Stimulated activated CD8-positive, alpha-beta memory T cell treated with anti-CD3 and anti-CD28 coated beads, Interleukin-7, amount 100 ng/mL, for 24 hours (primary cell): Measurements from ENCODE around the gene AGPAT2.

Source experiments
- DNase-seq: peaks from one replicate; pipeline ENCODE4 v3.0.0-alpha.2; 2020; ENCODE audit warnings: low read depth

AGPAT2 gene

GRCh38 chr9:136687721-136688223, 515 bp upstream of the AGPAT2 start:
- DNase-seq = no peak

- no peak for DNase-seq
Measured at GRCh38 chr9:136686534-136686793, 793 bp downstream of the AGPAT2 start.

DNA sequence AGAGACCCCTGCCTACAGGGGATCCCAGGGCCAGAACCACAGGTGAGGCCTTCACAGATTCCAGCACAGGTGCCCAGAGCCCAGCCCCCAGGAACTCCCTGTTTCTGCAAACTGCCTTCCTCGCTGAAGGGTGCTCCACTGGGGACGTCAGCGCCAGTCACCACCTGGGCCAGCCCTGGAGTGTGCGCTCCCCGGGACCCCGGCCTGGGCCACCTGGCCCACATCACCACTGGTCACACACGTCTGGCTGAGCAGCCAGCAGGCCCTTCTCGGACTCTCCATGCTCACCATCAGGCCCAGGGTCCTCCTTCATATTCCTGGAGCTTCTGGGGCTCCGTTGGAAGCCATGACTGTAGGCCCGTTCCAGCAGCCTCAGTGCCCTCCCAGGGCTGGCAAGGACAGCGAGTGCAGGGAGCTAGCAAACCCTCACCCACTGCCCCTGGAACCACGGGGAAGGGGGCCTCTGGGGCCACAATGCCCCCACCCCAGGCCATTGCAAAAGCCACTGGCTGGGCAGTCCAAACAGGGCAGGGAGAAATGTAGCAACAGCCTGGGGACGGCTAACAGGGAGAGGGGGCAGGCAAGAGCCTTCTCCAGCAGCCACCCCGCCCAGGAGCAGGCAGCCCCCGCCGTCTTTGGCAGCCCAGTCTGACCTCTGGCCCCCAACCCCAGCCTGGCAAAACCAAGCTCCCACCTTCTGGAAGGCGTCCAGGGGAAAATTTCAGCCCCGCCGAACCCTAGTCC, 1.3 kb downstream of the AGPAT2 start:
- DNase-seq = no peak

DNA sequence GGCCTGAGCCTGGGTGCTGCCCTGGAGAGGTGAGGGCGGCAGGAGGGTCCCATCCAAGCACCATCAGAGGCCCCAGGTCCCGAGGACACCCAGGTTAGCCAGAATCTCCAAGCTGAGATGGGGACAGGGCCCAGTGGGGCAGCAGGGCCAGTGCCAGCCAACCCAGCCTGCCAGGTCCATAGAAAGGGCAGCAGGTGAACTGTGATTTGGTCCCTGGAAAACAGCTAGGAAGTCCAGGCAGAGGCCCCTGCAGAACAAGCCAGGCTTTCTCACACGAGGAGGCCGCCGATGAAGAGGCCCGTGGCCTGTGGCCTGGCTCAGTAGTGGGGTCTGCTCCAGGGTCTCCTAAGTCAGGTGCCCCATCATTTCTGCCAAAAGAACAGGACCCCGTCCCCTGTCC, 2.0 kb downstream of the AGPAT2 start:
- DNase-seq = no peak

DNA sequence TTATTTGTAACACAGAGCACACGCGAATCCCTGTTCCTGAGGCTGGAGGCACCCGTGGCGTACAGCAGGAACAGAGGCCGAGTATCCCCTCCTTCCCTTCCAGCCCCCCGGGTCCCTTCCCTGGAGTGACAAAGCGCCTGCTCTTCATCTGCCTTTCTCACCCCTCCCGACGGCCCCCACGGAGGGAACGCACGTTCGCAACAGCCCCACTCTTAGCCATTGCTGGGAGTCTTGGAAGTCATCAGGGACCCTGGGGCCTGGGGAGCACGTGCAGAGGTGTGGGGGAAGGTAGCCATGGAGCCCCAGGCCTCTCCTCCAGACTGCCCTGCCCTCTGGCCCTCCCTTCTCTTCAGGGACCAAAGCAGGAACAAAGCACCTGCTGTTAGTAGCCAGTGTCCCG, 2.5 kb downstream of the AGPAT2 start:
- DNase-seq = no peak

DNA sequence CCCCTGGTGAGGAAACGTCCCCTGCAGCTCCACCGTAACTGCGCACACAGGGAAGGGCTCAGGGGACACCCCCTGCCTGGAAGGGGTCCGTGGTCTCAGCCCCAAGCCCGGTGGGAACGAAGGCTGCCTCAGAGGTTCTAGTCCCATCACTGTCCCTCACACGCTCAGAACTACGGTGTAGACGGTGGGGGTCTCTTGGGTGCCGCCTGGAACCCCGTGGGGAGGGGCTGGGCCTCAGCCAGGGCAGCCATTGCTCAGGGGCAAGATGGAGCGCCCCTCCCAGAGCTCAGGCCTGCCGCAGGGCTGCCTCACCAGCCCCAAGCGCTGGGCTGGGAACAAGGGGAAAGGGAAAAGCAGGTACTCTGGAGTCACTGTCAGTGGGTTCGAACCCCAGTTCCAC, 2.9 kb downstream of the AGPAT2 start:
- DNase-seq = no peak

GRCh38 chr9:136683755-136684154, 3.5 kb downstream of the AGPAT2 start:
- DNase-seq = no peak

GRCh38 chr9:136683173-136683745, 4.0 kb downstream of the AGPAT2 start:
- no peak for DNase-seq

- DNase-seq = no peak
Measured at GRCh38 chr9:136682710-136683109, 4.5 kb downstream of the AGPAT2 start.

DNA sequence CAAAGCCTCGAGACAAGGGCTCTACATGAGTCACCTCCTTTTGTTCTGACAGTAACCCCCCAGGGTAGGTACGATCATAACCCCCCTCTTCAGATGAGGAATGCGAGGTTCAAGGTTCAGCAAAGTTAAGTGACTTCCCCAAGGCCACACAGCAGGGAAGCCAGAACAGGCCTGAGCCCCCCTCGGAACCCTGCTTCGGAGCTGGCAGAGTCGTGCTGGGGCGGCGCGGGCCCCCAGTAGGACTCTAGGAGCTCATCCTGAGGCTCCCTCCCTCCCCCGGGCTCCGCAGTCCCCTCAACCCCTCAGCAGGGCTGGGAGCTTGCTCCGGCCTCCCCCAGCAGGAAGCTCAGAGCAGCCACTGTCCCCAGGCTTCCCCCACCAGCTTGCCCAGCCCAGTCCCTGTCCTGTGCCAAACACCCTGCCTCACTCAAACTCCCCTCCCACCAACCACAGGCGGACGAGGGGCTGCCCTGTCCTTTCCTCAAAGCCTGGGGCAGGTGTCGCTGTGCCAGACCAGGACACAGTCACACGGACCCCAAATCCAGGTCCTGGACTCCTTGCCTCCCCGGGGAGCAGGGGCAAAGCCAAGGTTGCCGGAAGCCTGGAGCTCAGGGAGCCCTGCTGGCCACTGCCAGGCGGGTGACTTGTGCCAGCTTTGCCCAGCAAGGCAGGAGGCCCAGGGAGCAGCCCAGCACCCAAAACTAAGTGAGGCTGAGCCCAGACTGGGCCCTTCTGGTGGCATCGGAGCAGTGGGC, 5.1 kb downstream of the AGPAT2 start:
- DNase-seq = no peak

DNA sequence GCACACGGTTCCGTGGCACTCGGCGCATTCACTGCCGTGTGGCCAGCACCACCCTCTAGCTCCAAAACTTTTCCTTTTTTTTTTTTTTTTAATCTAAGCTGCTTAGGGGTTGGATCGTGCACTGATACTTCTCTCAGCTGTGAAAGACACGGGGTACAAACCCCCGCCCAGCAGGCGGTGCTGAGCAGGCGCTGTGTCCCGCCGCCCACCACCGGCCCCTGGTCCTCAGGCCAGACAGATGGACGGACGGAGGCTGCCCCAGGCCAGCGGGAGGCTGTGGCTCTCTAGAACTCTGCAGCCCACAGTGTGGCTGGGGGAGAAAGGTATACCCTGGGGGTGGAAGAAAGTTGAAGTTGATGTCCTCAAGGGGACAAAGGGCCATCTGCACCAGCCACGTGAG, 6.2 kb downstream of the AGPAT2 start:
- DNase-seq = no peak

- DNase-seq = no peak
Measured at GRCh38 chr9:136679431-136679941, 7.8 kb downstream of the AGPAT2 start.

DNA sequence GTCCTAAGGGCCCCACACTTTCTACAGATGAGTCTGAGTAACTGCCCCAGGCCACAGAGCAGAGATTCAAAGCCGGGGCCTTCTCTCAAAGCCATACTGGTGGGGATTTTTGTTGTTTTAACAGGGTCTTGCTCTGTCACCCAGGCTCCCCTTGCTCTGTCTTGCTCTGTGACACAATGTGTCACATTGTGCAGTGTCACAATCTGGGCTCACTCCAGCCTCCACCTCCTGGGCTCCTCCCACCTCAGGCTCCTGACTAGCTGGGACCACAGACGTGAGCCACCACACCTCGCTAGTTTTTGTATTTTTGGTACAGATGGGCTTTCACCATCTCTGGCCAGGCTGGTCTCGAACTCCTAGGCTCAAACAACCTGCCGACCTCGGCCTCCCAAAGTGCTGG, 8.6 kb downstream of the AGPAT2 start:
- no peak for DNase-seq

DNA sequence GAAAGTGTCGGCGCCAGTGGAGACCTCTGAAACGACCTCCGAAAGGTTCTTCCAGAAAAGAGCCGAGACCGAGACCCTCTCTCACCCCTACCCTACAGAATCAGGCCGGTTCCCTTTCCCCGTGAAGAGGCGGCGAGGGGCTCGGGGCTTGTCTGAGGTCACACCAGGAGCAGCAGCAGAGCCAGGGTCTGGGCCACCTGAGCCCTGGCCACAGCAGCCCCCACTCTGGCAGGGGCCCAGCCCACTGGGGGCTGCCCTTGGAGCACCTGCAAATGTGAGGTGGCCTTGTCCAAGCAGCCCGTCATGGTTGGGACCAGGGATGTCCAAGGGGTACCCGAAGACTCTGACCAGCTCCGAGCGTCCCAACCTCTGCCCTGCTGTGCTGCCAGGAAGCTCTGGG, 9.2 kb downstream of the AGPAT2 start:
- DNase-seq = no peak

- no peak for DNase-seq
Measured at GRCh38 chr9:136676920-136677686, 10.2 kb downstream of the AGPAT2 start.

GRCh38 chr9:136676297-136676794, 10.9 kb downstream of the AGPAT2 start:
- DNase-seq = no peak

GRCh38 chr9:136675477-136676296, 11.6 kb downstream of the AGPAT2 start:
- DNase-seq = no peak

DNA sequence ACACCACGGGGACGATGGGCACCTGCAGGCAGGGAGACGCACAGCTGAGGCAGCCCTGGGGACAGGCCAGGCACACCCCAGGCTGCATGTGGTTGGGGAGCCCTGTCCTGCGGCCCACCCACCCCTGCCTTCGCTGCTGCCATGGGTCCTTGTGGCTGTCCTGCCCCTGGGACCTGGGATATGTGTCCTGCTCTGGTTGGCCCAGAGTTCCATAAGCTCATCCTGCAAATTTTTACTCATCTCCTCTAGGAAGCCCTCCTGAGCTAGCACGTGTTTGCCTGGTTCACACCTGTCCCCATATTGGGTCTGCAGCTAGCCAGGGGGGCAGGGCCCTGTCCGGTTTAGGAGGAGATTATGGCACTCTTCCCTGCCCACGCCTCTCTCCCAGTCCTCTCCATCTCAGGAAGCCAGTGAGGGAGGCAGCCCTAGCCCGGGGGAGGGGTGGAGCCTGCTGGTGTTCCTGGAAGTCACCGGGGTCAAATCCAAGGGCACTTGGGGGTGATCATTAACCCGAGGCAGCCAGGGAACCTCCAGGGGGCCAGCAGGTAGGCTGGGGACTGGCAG, 12.4 kb downstream of the AGPAT2 start:
- DNase-seq = no peak

GRCh38 chr9:136673975-136674785, 13.1 kb downstream of the AGPAT2 start:
- DNase-seq = no peak
